B cell (primary cell): ENCODE measurements around the gene LDHD. TPM values are rescaled to one million over a fixed set of nuclear protein-coding genes. Genes with fewer than 3 reads are reported as not detected.

Source experiments
- ATAC-seq: fragments of 200-7000 bp; cut with Tn5 transposase; one replicate; pipeline ENCODE4 v1.10.0; 2021; ENCODE audit warnings: low read depth, mild to moderate bottlenecking, moderate number of reproducible peaks, moderate library complexity
- CTCF ChIA-PET: fragments of 350-600 bp; sonication (Branson Sonifier 250); formaldehyde crosslinking; loops from one replicate; lab custom pipeline; 2021; ENCODE audit warnings: antibody characterized with exemption, inconsistent platforms; lab: Charles Lee
- POLR2A ChIA-PET: fragments of 350-600 bp; sonication (Branson Sonifier 250); formaldehyde crosslinking; loops from one replicate; lab custom pipeline; 2021; ENCODE audit warnings: antibody characterized with exemption; lab: Charles Lee
- DNase-seq: peaks from one replicate; pipeline ENCODE4 v3.0.0; 2013
- H2AFZ ChIP-seq: 2 replicates; pipeline ENCODE4 v1.6.1; 2012; ENCODE audit warnings: mild to moderate bottlenecking, low read depth, low read length; ENCODE audit not compliant: insufficient read depth, poor library complexity, severe bottlenecking
- H3K27ac ChIP-seq, 2 donors: 1 replicate in 1 of 2; 2 replicates in 1 of 2; pipeline ENCODE4 v1.5.1; 2012 to 2013; ENCODE audit warnings: low read length in 2 of 2, mild to moderate bottlenecking in 2 of 2, moderate library complexity in 1 of 2
- H3K27me3 ChIP-seq, 4 experiments: fragments of 200-600 bp in 1 of 4; sonication (generic) in 1 of 4; replicated peaks in 1 of 4; 1 replicate in 2 of 4; 2 replicates in 2 of 4; pipeline versions ENCODE4 v1.6.1 to v1.7.0; 2013 to 2016; ENCODE audit warnings: low read length in 3 of 4, mild to moderate bottlenecking in 2 of 4, mixed read lengths in 1 of 4, moderate library complexity in 1 of 4; ENCODE audit not compliant: insufficient read depth in 4 of 4, control insufficient read depth in 3 of 4; ENCODE audit errors: control extremely low read depth in 1 of 4
- H3K36me3 ChIP-seq, 2 experiments: replicated peaks in 1 of 2; 1 replicate in 1 of 2; 2 replicates in 1 of 2; pipeline versions ENCODE4 v1.6.1 to v1.7.1; 2013; ENCODE audit warnings: low read length in 1 of 2; ENCODE audit not compliant: insufficient read depth in 2 of 2, control insufficient read depth in 1 of 2; ENCODE audit errors: control extremely low read depth in 1 of 2, extremely low read depth in 1 of 2
- H3K4me1 ChIP-seq, 2 donors: fragments of 200-600 bp in 1 of 2; sonication (generic) in 1 of 2; 1 replicate in 1 of 2; 2 replicates in 1 of 2; pipeline versions ENCODE4 v1.5.1 to v1.6.1; 2013 to 2017; ENCODE audit warnings: low read length in 2 of 2; ENCODE audit not compliant: control insufficient read depth in 2 of 2, insufficient read depth in 2 of 2
- H3K4me2 ChIP-seq: replicated peaks from 2 replicates; pipeline ENCODE3; 2012; ENCODE audit warnings: mild to moderate bottlenecking, low read depth, low read length; ENCODE audit not compliant: poor library complexity, severe bottlenecking
- H3K4me3 ChIP-seq, 5 experiments: fragments of 200-600 bp in 1 of 5; sonication (generic) in 1 of 5; 1 replicate in 3 of 5; 2 replicates in 2 of 5; pipeline versions ENCODE4 v1.5.1 to v1.7.0; 2011 to 2016; ENCODE audit warnings: low read length in 4 of 5, mild to moderate bottlenecking in 4 of 5, low read depth in 2 of 5, control low read depth in 1 of 5, moderate library complexity in 1 of 5; ENCODE audit not compliant: insufficient read depth in 1 of 5; ENCODE audit errors: control extremely low read depth in 1 of 5, extremely low read depth in 1 of 5
- H3K79me2 ChIP-seq: fragments of 200-600 bp; sonication (generic); one replicate; pipeline ENCODE4 v1.6.0; 2016; ENCODE audit warnings: low read length; ENCODE audit not compliant: control insufficient read depth, insufficient read depth
- H3K9ac ChIP-seq: fragments of 200-600 bp; sonication (generic); 2 replicates; pipeline ENCODE4 v1.6.1; 2017; ENCODE audit warnings: mild to moderate bottlenecking, low read length, moderate library complexity
- H3K9me3 ChIP-seq, 3 donors: one replicate each; pipeline versions ENCODE4 v1.6.1 to v1.7.1; 2013; ENCODE audit warnings: low read length in 2 of 3; ENCODE audit not compliant: control insufficient read depth in 2 of 3, insufficient read depth in 1 of 3; ENCODE audit errors: control extremely low read depth in 1 of 3
- H4K20me1 ChIP-seq: 2 replicates; pipeline ENCODE4 v1.6.0; 2012; ENCODE audit warnings: mild to moderate bottlenecking, low read length; ENCODE audit not compliant: insufficient read depth, control insufficient read depth, poor library complexity, severe bottlenecking
- H3K27ac Mint-ChIP-seq: one replicate; pipeline ENCODE4 v1.8.0; 2021; ENCODE audit warnings: mixed read lengths
- H3K27me3 Mint-ChIP-seq: one replicate; pipeline ENCODE4 v1.8.0; 2021; ENCODE audit warnings: mixed read lengths
- H3K4me1 Mint-ChIP-seq: one replicate; pipeline ENCODE4 v1.8.0; 2021; ENCODE audit warnings: mixed read lengths
- H3K4me3 Mint-ChIP-seq: one replicate; pipeline ENCODE4 v1.8.0; 2021; ENCODE audit warnings: mixed read lengths
- H3K9me3 Mint-ChIP-seq: one replicate; pipeline ENCODE4 v1.8.0; 2022; ENCODE audit warnings: mixed read lengths; ENCODE audit not compliant: insufficient read depth
- EZH2 ChIP-seq: IDR thresholded peaks from 2 replicates; pipeline ENCODE4 v1.6.1; 2012; ENCODE audit warnings: borderline replicate concordance, low read depth, mild to moderate bottlenecking, moderate library complexity, low read length; ENCODE audit not compliant: insufficient read depth, poor library complexity, severe bottlenecking
- WGBS: methylation state at CpG from one replicate; pipeline ENCODE4 v1.1.5; 2013; ENCODE audit warnings: missing lambda C conversion rate; ENCODE audit not compliant: insufficient coverage; 5-methylcytosine and 5-hydroxymethylcytosine counted together
- intact Hi-C: fragments of 100-400 bp; cut with micrococcal nuclease; formaldehyde crosslinking; loops from one replicate; pipeline ENCODE4 v1.10.0; 2022
- polyA plus RNA-seq: library from polyadenylated mRNA; depleted of rRNA; stranded (reverse); fragments of >200 nt; gene quantifications from 2 replicates; pipeline ENCODE4 v1.2.3, GENCODE V29; 2012
- total RNA-seq, 2 donors: library from RNA; stranded (reverse); fragments of 120-200 nt in 1 of 2; gene quantifications; 1 replicate in 1 of 2; 2 replicates in 1 of 2; pipeline versions ENCODE4 v1.2.3 to v1.2.4, GENCODE V29; 2013 to 2022
- TF ChIP-seq, protein P1 (sequence below): fragments of 200-600 bp; IDR thresholded peaks from one replicate; pipeline ENCODE4 v1.8.0; 2022; ENCODE audit warnings: antibody characterized with exemption, mild to moderate bottlenecking

The LDHD gene
- total and polyA plus RNA-seq, 2 donors (not counting 1 experiment from before 2014, with no cell fraction given): 0.19 TPM; not detected in 1

DNA sequence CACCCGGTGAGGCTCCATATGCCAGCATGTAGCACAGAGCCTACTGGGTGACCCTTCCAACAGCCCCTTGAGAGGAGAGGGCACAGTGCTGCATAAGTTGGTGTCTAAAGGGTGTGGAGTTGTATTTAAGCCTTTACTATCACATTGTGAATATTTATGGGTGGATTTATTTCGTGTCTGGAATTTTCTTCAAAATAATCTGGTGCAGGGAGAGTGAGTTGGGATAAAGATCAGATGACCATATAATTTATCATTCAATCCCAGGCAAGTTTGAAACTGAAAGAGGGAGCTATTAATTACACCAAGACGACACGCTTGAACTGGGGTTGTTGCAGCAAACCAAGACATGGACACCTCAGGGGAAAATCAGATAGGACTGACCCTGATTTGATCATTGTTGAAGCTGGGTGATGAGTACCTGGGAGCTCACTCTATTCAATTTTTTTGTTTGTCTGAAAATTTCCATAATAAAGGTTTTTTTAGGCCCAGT is 42.2 kb downstream of the LDHD start:
- intact Hi-C loops: no loop called here
- H3K27ac ChIP-seq: no peak overlapping the region
- H3K4me2 ChIP-seq: no peak overlapping the region

More for the DNA sequence above, 42.2 kb downstream of the LDHD start:
- H3K79me2 ChIP-seq: no peaks in the 10 kb centered on the region
- peaks cover 0 to 54% (median 12%) of the 10 kb centered on the region in 4 experiments for H3K27me3 ChIP-seq
- no peaks in the 10 kb centered on the region for H3K36me3 ChIP-seq
- Mint-ChIP-seq H3K4me3 (peak overlapping the region; percentile 3), H3K27ac (no peak overlapping the region), H3K27me3 (peaks cover 36% of the 10 kb centered on the region), H3K4me1 (peaks cover 36% of the 10 kb centered on the region), H3K9me3 (no peaks in the 10 kb centered on the region)
- no peak for DNase-seq
- TF ChIP-seq, protein P1, sequence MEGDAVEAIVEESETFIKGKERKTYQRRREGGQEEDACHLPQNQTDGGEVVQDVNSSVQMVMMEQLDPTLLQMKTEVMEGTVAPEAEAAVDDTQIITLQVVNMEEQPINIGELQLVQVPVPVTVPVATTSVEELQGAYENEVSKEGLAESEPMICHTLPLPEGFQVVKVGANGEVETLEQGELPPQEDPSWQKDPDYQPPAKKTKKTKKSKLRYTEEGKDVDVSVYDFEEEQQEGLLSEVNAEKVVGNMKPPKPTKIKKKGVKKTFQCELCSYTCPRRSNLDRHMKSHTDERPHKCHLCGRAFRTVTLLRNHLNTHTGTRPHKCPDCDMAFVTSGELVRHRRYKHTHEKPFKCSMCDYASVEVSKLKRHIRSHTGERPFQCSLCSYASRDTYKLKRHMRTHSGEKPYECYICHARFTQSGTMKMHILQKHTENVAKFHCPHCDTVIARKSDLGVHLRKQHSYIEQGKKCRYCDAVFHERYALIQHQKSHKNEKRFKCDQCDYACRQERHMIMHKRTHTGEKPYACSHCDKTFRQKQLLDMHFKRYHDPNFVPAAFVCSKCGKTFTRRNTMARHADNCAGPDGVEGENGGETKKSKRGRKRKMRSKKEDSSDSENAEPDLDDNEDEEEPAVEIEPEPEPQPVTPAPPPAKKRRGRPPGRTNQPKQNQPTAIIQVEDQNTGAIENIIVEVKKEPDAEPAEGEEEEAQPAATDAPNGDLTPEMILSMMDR: no peak
- TF ChIP-seq EZH2: no peak
- 78% methylated on average over 1 of the region's 4 CpGs for WGBS
- peaks cover 0 to 10% (median 0%) of the 10 kb centered on the region in 3 donors for H3K9me3 ChIP-seq
- ChIA-PET POLR2A (no interaction called here), CTCF (interaction anchor here (1.3 to 1.6 kb wide), 2 partner anchors 35 to 37 kb away, joined by 5 to 8 read pairs; no protein-coding TSS in a partner anchor)
- no peak for ATAC-seq
- H3K4me3 ChIP-seq: no peak overlapping the region
- H3K4me1 ChIP-seq: peaks cover 31 to 37% of the 10 kb centered on the region in 2 donors
- H4K20me1 ChIP-seq: peaks cover 4% of the 10 kb centered on the region
- no peak overlapping the region for H2AFZ ChIP-seq
- no peak overlapping the region for H3K9ac ChIP-seq
